ENCODE data around the gene SOSTDC1.

Gene SOSTDC1

GRCh38 chr7:16447876-16448275, 17.7 kb downstream of the SOSTDC1 start:
- TF ChIP-seq FOXM1 (IDR thresholded peaks at IDR 0.05; ENCODE audit: borderline replicate concordance, low read depth), result no peak
- TF ChIP-seq MAX (IDR thresholded peaks at IDR 0.05), result no peak
- TF ChIP-seq TCF12 (IDR thresholded peaks at IDR 0.05; ENCODE audit: low read depth), result no peak
- TF ChIP-seq TAF1 (IDR thresholded peaks at IDR 0.05; ENCODE audit: low read depth), result no peak
- TF ChIP-seq USF1 (IDR thresholded peaks at IDR 0.05), result no peak
- TF ChIP-seq RAD21 (IDR thresholded peaks at IDR 0.05; ENCODE audit: low read depth), result no peak
- no peak for TF ChIP-seq REST (IDR thresholded peaks at IDR 0.05; ENCODE audit: low read depth)
- no peak for TF ChIP-seq ZBTB7A (IDR thresholded peaks at IDR 0.05; ENCODE audit: low read depth)
- TF ChIP-seq EGR1 (IDR thresholded peaks at IDR 0.05), result no peak
- no peak for TF ChIP-seq CREB1 (IDR thresholded peaks at IDR 0.05; ENCODE audit: low read depth)
- no peak for TF ChIP-seq NFIC (IDR thresholded peaks at IDR 0.05)
- no peak for TF ChIP-seq TEAD4 (IDR thresholded peaks at IDR 0.05)
- TF ChIP-seq CEBPB (IDR thresholded peaks at IDR 0.05), result no peak
- no peak for TF ChIP-seq EP300 (IDR thresholded peaks at IDR 0.05; ENCODE audit: borderline replicate concordance)
- TF ChIP-seq YY1 (IDR thresholded peaks at IDR 0.05; ENCODE audit: low read depth), result no peak

GRCh38 chr7:16446508-16446907, 19.0 kb downstream of the SOSTDC1 start:
- TF ChIP-seq REST (IDR thresholded peaks at IDR 0.05; ENCODE audit: low read depth) (no peak), CREB1 (IDR thresholded peaks at IDR 0.05; ENCODE audit: low read depth) (no peak), TCF12 (IDR thresholded peaks at IDR 0.05; ENCODE audit: low read depth) (no peak), USF1 (IDR thresholded peaks at IDR 0.05) (no peak), NFIC (IDR thresholded peaks at IDR 0.05) (no peak), CEBPB (IDR thresholded peaks at IDR 0.05) (no peak)

GRCh38 chr7:16438988-16439387, 26.6 kb downstream of the SOSTDC1 start:
- TF ChIP-seq TCF12 (IDR thresholded peaks at IDR 0.05; ENCODE audit: low read depth) (no peak), CEBPB (IDR thresholded peaks at IDR 0.05) (no peak), EP300 (IDR thresholded peaks at IDR 0.05; ENCODE audit: borderline replicate concordance) (no peak), YY1 (IDR thresholded peaks at IDR 0.05; ENCODE audit: low read depth) (no peak), EGR1 (IDR thresholded peaks at IDR 0.05) (no peak), TAF1 (IDR thresholded peaks at IDR 0.05; ENCODE audit: low read depth) (no peak), CREB1 (IDR thresholded peaks at IDR 0.05; ENCODE audit: low read depth) (no peak), TEAD4 (IDR thresholded peaks at IDR 0.05) (no peak), ZBTB7A (IDR thresholded peaks at IDR 0.05; ENCODE audit: low read depth) (no peak), NFIC (IDR thresholded peaks at IDR 0.05) (no peak), MAX (IDR thresholded peaks at IDR 0.05) (no peak), FOXM1 (IDR thresholded peaks at IDR 0.05; ENCODE audit: borderline replicate concordance, low read depth) (no peak), REST (IDR thresholded peaks at IDR 0.05; ENCODE audit: low read depth) (no peak), RAD21 (IDR thresholded peaks at IDR 0.05; ENCODE audit: low read depth) (no peak), USF1 (IDR thresholded peaks at IDR 0.05) (no peak)

- no peak for TF ChIP-seq TAF1 (IDR thresholded peaks at IDR 0.05; ENCODE audit: low read depth)
- TF ChIP-seq FOXM1 (IDR thresholded peaks at IDR 0.05; ENCODE audit: borderline replicate concordance, low read depth), result no peak
- no peak for TF ChIP-seq ZBTB7A (IDR thresholded peaks at IDR 0.05; ENCODE audit: low read depth)
- no peak for TF ChIP-seq CREB1 (IDR thresholded peaks at IDR 0.05; ENCODE audit: low read depth)
- TF ChIP-seq EGR1 (IDR thresholded peaks at IDR 0.05), result no peak
These were observed 29.2 kb downstream of the SOSTDC1 start for GRCh38 chr7:16436306-16436705.

Measured in Ishikawa (cell line).